Stimulated activated effector memory CD8-positive, alpha-beta T cell treated with anti-CD3 and anti-CD28 coated beads, Interleukin-12 subunit alpha, Interleukin-12 subunit beta, amount 100 ng/mL, for 72 hours (primary cell): ENCODE measurements around the gene PRG3.
A peak's percentile ranks its signal among the peaks of the same experiment; 100 is the strongest.
"Not testable (repeated sequence)": the region's sequence is repeated elsewhere in the genome, so short reads cannot be mapped to it uniquely, and the experiment has no call there.

Experiments used
- ATAC-seq: fragments of 150-1000 bp; cut with Tn5 transposase; 2 replicates; pipeline ENCODE4 v1.10.0; 2021
- DNase-seq, 2 donors: peaks; one replicate each; pipeline ENCODE4 v3.0.0; 2021 to 2022; ENCODE audit warnings: low spot score in 2 of 2
- H3K27ac Mint-ChIP-seq: one replicate; pipeline ENCODE4 v1.8.0; 2022; ENCODE audit warnings: mild to moderate bottlenecking, mixed read lengths
- H3K36me3 Mint-ChIP-seq: one replicate; pipeline ENCODE4 v1.8.0; 2022; ENCODE audit warnings: mild to moderate bottlenecking, mixed read lengths
- H3K4me1 Mint-ChIP-seq: one replicate; pipeline ENCODE4 v1.8.0; 2022; ENCODE audit warnings: mixed read lengths
- H3K4me3 Mint-ChIP-seq: one replicate; pipeline ENCODE4 v1.8.0; 2022; ENCODE audit warnings: mild to moderate bottlenecking, mixed read lengths
- H3K9me3 Mint-ChIP-seq: one replicate; pipeline ENCODE4 v1.8.0; 2022; ENCODE audit warnings: mixed read lengths

The PRG3 gene

GRCh38 chr11:57361926-57362325 lies 19.0 kb downstream of the PRG3 start:
- no peak overlapping the region for H3K4me3 Mint-ChIP-seq
- no peak for DNase-seq
- H3K9me3 Mint-ChIP-seq, result no peaks in the 10 kb centered on the region
- ATAC-seq, result no peak
- no peak overlapping the region for H3K27ac Mint-ChIP-seq
- H3K36me3 Mint-ChIP-seq, result no peaks in the 10 kb centered on the region
- H3K4me1 Mint-ChIP-seq, result no peaks in the 10 kb centered on the region

GRCh38 chr11:57361420-57361819 lies 19.5 kb downstream of the PRG3 start:
- H3K9me3 Mint-ChIP-seq, H3K4me1 Mint-ChIP-seq, H3K4me3 Mint-ChIP-seq, H3K36me3 Mint-ChIP-seq, ATAC-seq, H3K27ac Mint-ChIP-seq, DNase-seq: not testable (repeated sequence)

- H3K36me3 Mint-ChIP-seq, result no peaks in the 10 kb centered on the region
- no peaks in the 10 kb centered on the region for H3K4me1 Mint-ChIP-seq
- DNase-seq, result no peak
- ATAC-seq, result no peak
- no peak overlapping the region for H3K27ac Mint-ChIP-seq
- no peaks in the 10 kb centered on the region for H3K9me3 Mint-ChIP-seq
- H3K4me3 Mint-ChIP-seq, result no peak overlapping the region
Observed at GRCh38 chr11:57360991-57361390, 20.0 kb downstream of the PRG3 start.

GRCh38 chr11:57359896-57360690 lies 20.9 kb downstream of the PRG3 start:
- Mint-ChIP-seq H3K27ac (no peak overlapping the region), H3K4me3 (no peak overlapping the region), H3K4me1 (no peaks in the 10 kb centered on the region), H3K36me3 (no peaks in the 10 kb centered on the region), H3K9me3 (no peaks in the 10 kb centered on the region)
- DNase-seq (no peak), ATAC-seq (no peak)

GRCh38 chr11:57359396-57359795 lies 21.6 kb downstream of the PRG3 start:
- no peak overlapping the region for H3K27ac Mint-ChIP-seq
- DNase-seq, result no peak
- H3K4me3 Mint-ChIP-seq, result no peak overlapping the region
- ATAC-seq, result no peak
- H3K4me1 Mint-ChIP-seq, result no peaks in the 10 kb centered on the region
- no peaks in the 10 kb centered on the region for H3K9me3 Mint-ChIP-seq
- H3K36me3 Mint-ChIP-seq, result no peaks in the 10 kb centered on the region

GRCh38 chr11:57358991-57359390 lies 22.0 kb downstream of the PRG3 start:
- Mint-ChIP-seq H3K4me1 (no peaks in the 10 kb centered on the region), H3K4me3 (no peak overlapping the region), H3K27ac (no peak overlapping the region), H3K9me3 (no peaks in the 10 kb centered on the region), H3K36me3 (no peaks in the 10 kb centered on the region)
- ATAC-seq (no peak), DNase-seq (no peak)

GRCh38 chr11:57358543-57358961 lies 22.4 kb downstream of the PRG3 start:
- DNase-seq (no peak), ATAC-seq (no peak)
- Mint-ChIP-seq H3K36me3 (no peaks in the 10 kb centered on the region), H3K4me1 (no peaks in the 10 kb centered on the region), H3K27ac (no peak overlapping the region), H3K9me3 (no peaks in the 10 kb centered on the region), H3K4me3 (no peak overlapping the region)

GRCh38 chr11:57357856-57358255 lies 23.1 kb downstream of the PRG3 start:
- DNase-seq, result no peak
- no peak overlapping the region for H3K27ac Mint-ChIP-seq

GRCh38 chr11:57357310-57357709 lies 23.6 kb downstream of the PRG3 start:
- H3K27ac Mint-ChIP-seq, result no peak overlapping the region
- H3K4me1 Mint-ChIP-seq, result no peaks in the 10 kb centered on the region
- no peaks in the 10 kb centered on the region for H3K9me3 Mint-ChIP-seq
- no peak overlapping the region for H3K4me3 Mint-ChIP-seq
- DNase-seq, result no peak
- H3K36me3 Mint-ChIP-seq, result no peaks in the 10 kb centered on the region
- ATAC-seq, result no peak

More at GRCh38 chr11:57357856-57358255, 23.1 kb downstream of the PRG3 start:
- no peak overlapping the region for H3K4me3 Mint-ChIP-seq
- H3K4me1 Mint-ChIP-seq, result no peaks in the 10 kb centered on the region
- no peaks in the 10 kb centered on the region for H3K36me3 Mint-ChIP-seq
- no peaks in the 10 kb centered on the region for H3K9me3 Mint-ChIP-seq
- no peak for ATAC-seq

- no peak overlapping the region for H3K4me3 Mint-ChIP-seq
Observed at GRCh38 chr11:57356268-57356667, 24.7 kb downstream of the PRG3 start.

GRCh38 chr11:57354699-57355098 lies 26.3 kb downstream of the PRG3 start:
- no peaks in the 10 kb centered on the region for H3K9me3 Mint-ChIP-seq
- no peaks in the 10 kb centered on the region for H3K4me1 Mint-ChIP-seq
- no peaks in the 10 kb centered on the region for H3K36me3 Mint-ChIP-seq
- no peak for DNase-seq
- no peak overlapping the region for H3K27ac Mint-ChIP-seq
- ATAC-seq, result no peak
- no peak overlapping the region for H3K4me3 Mint-ChIP-seq

More at GRCh38 chr11:57356268-57356667, 24.7 kb downstream of the PRG3 start:
- Mint-ChIP-seq H3K36me3 (no peaks in the 10 kb centered on the region), H3K4me1 (no peaks in the 10 kb centered on the region), H3K27ac (no peak overlapping the region), H3K9me3 (no peaks in the 10 kb centered on the region)
- DNase-seq (no peak), ATAC-seq (no peak)

- DNase-seq (no peak), ATAC-seq (no peak)
- Mint-ChIP-seq H3K27ac (no peak overlapping the region), H3K36me3 (no peaks in the 10 kb centered on the region), H3K9me3 (no peaks in the 10 kb centered on the region), H3K4me3 (no peak overlapping the region), H3K4me1 (no peaks in the 10 kb centered on the region)
Observed at GRCh38 chr11:57353852-57354251, 27.1 kb downstream of the PRG3 start.

GRCh38 chr11:57353446-57353845 lies 27.5 kb downstream of the PRG3 start:
- Mint-ChIP-seq H3K27ac (no peak overlapping the region), H3K4me3 (no peak overlapping the region), H3K4me1 (no peaks in the 10 kb centered on the region), H3K36me3 (no peaks in the 10 kb centered on the region), H3K9me3 (no peaks in the 10 kb centered on the region)
- DNase-seq (no peak), ATAC-seq (no peak)

- no peak for ATAC-seq
- H3K36me3 Mint-ChIP-seq, result no peaks in the 10 kb centered on the region
- no peak for DNase-seq
- no peaks in the 10 kb centered on the region for H3K9me3 Mint-ChIP-seq
- H3K4me3 Mint-ChIP-seq, result no peak overlapping the region
- H3K4me1 Mint-ChIP-seq, result no peaks in the 10 kb centered on the region
- no peak overlapping the region for H3K27ac Mint-ChIP-seq
Observed at GRCh38 chr11:57353036-57353435, 27.9 kb downstream of the PRG3 start.

- Mint-ChIP-seq H3K36me3 (no peaks in the 10 kb centered on the region), H3K4me3 (no peak overlapping the region), H3K27ac (no peak overlapping the region), H3K9me3 (no peaks in the 10 kb centered on the region), H3K4me1 (peaks cover 9% of the 10 kb centered on the region)
- DNase-seq, result peak; percentile 66 to 83
- ATAC-seq, result peak; percentile 56
Observed at GRCh38 chr11:57349491-57350274, 31.3 kb downstream of the PRG3 start.
